Measurements from ENCODE around the gene SCCPDH.
"Not testable (repeated sequence)": the region's sequence is repeated elsewhere in the genome, so short reads cannot be mapped to it uniquely, and the experiment has no call there.

The SCCPDH gene

DNA sequence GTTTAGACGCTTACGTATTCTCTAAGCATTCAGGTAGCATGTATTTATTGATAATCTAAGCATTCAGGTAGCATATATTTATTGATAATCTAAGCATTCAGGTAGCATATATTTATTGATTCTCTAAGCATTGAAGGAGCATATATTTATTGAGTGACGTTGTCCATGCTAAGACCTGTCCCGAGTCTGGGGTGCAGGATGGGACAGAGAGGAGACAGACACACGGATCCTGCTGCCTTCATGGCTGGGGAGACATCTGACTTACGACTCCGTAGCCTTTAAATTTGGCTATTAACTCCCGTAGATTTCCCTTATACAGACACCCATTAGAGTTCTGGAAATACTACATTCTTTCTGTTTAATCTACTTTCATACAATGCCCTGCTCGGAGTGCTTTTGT is 982 bp downstream of the SCCPDH start:
- FAIRE-seq (no peak), DNase-seq (ENCODE audit: insufficient read length, low spot score) (no peak)
- TF ChIP-seq PAX5 (IDR thresholded peaks at IDR 0.05; ENCODE audit: insufficient read depth, low read length, severe bottlenecking) (no peak), SPI1 (IDR thresholded peaks at IDR 0.05; ENCODE audit: low read depth, low read length) (no peak), POLR2A (IDR thresholded peaks at IDR 0.05; ENCODE audit: low read depth, low read length) (no peak), POLR2AphosphoS5 (IDR thresholded peaks at IDR 0.05; ENCODE audit: low read depth, low read length) (no peak), TAF1 (IDR thresholded peaks at IDR 0.05; ENCODE audit: low read depth, low read length) (no peak), POU2F2 (IDR thresholded peaks at IDR 0.05; ENCODE audit: low read depth, low read length) (no peak)

DNA sequence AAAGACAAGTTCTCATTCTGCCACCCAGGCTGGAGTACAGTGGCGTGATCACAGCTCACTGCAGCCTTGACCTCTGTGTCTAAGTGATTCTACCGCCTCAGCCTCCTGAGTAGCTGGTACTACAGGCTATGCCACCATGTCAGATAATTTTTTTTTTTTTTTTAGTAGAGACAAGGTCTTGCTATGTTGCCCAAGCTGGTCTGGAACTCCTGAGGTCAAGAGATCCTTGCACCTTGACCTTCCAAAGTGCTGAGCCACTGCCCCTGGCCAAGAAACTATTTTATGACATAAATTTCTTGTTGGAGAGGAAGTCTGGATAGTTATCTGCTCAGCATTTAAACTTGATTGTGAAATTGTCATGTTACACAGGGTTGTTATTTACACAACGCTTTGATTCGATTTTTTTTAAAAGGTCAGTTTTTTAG is 2.1 kb downstream of the SCCPDH start:
- TF ChIP-seq POU2F2 (IDR thresholded peaks at IDR 0.05; ENCODE audit: low read depth, low read length) (no peak), TAF1 (IDR thresholded peaks at IDR 0.05; ENCODE audit: low read depth, low read length) (no peak), POLR2A (IDR thresholded peaks at IDR 0.05; ENCODE audit: low read depth, low read length) (no peak), PAX5 (IDR thresholded peaks at IDR 0.05; ENCODE audit: insufficient read depth, low read length, severe bottlenecking) (no peak), SPI1 (IDR thresholded peaks at IDR 0.05; ENCODE audit: low read depth, low read length) (no peak), POLR2AphosphoS5 (IDR thresholded peaks at IDR 0.05; ENCODE audit: low read depth, low read length) (no peak)
- no peak for DNase-seq (ENCODE audit: insufficient read length, low spot score)
- no peak for FAIRE-seq

DNA sequence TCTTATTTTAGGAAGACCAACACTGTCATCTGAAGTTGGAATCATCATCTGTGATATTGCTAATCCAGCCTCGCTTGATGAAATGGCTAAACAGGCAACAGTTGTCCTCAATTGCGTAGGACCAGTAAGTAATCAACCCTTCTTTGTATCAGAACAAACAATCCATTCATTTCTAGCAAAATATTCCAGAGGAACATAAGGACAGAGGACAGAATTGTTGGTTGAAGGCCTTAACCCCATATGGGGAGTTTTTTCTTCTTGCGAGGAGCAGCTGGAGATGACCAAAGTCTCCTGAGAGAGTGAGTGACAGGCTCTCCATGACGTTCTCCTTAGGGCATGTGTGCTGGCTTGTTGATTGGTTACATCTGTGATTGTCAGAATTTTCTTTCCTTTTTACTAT is 2.7 kb downstream of the SCCPDH start:
- DNase-seq (ENCODE audit: insufficient read length, low spot score) (no peak), FAIRE-seq (no peak)
- TF ChIP-seq POU2F2 (IDR thresholded peaks at IDR 0.05; ENCODE audit: low read depth, low read length): no peak
- TF ChIP-seq SPI1 (IDR thresholded peaks at IDR 0.05; ENCODE audit: low read depth, low read length): no peak
- TF ChIP-seq POLR2A (IDR thresholded peaks at IDR 0.05; ENCODE audit: low read depth, low read length): no peak
- TF ChIP-seq PAX5 (IDR thresholded peaks at IDR 0.05; ENCODE audit: insufficient read depth, low read length, severe bottlenecking): no peak
- TF ChIP-seq TAF1 (IDR thresholded peaks at IDR 0.05; ENCODE audit: low read depth, low read length): no peak
- no peak for TF ChIP-seq POLR2AphosphoS5 (IDR thresholded peaks at IDR 0.05; ENCODE audit: low read depth, low read length)

DNA sequence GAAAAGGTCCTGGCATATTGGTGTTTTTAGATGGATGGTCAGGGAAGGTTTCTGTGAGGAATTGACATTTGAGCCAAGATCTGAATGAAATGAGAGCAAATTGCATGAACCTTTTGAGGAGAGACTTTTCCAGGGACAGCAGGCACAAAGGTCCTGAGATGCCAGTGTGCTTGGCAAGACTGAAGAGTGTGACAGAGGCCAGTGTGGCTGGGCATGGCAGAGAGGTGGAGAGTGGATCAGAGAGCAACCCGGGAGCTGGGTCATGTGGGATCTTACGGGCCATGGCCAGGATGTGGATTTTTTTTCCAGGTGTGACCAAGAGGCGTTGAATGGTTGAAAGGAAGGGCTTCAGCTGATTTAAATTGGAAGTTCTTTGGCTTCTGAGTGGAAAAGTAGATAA is 3.4 kb downstream of the SCCPDH start:
- DNase-seq (ENCODE audit: insufficient read length, low spot score): no peak
- TF ChIP-seq POLR2AphosphoS5 (IDR thresholded peaks at IDR 0.05; ENCODE audit: low read depth, low read length) (no peak), TAF1 (IDR thresholded peaks at IDR 0.05; ENCODE audit: low read depth, low read length) (no peak), POLR2A (IDR thresholded peaks at IDR 0.05; ENCODE audit: low read depth, low read length) (no peak), PAX5 (IDR thresholded peaks at IDR 0.05; ENCODE audit: insufficient read depth, low read length, severe bottlenecking) (no peak), POU2F2 (IDR thresholded peaks at IDR 0.05; ENCODE audit: low read depth, low read length) (no peak), SPI1 (IDR thresholded peaks at IDR 0.05; ENCODE audit: low read depth, low read length) (no peak)
- FAIRE-seq: no peak

DNA sequence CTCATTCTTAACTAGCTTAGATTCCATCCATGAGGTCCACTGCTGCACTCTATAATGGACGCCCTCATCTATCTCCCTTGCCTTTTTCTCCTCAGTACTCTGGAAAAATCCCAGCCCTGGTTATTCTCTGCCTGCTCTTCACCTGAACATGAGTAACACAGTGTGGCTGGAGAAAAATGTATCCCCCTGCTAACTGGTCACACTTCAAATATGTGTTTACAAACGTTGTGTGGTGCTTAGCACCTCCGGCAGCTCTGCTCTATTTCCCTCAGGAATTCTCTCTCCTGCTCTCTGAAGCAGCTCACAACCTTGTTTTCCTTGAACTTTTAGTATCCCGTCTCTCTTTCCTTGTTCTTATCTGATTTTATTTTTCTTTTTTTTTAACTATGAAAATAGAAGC is 4.1 kb downstream of the SCCPDH start:
- FAIRE-seq: no peak
- no peak for DNase-seq (ENCODE audit: insufficient read length, low spot score)
- no peak for TF ChIP-seq POLR2AphosphoS5 (IDR thresholded peaks at IDR 0.05; ENCODE audit: low read depth, low read length)
- no peak for TF ChIP-seq SPI1 (IDR thresholded peaks at IDR 0.05; ENCODE audit: low read depth, low read length)
- TF ChIP-seq PAX5 (IDR thresholded peaks at IDR 0.05; ENCODE audit: insufficient read depth, low read length, severe bottlenecking): no peak
- TF ChIP-seq POU2F2 (IDR thresholded peaks at IDR 0.05; ENCODE audit: low read depth, low read length): no peak
- TF ChIP-seq TAF1 (IDR thresholded peaks at IDR 0.05; ENCODE audit: low read depth, low read length): no peak
- TF ChIP-seq POLR2A (IDR thresholded peaks at IDR 0.05; ENCODE audit: low read depth, low read length): no peak

DNA sequence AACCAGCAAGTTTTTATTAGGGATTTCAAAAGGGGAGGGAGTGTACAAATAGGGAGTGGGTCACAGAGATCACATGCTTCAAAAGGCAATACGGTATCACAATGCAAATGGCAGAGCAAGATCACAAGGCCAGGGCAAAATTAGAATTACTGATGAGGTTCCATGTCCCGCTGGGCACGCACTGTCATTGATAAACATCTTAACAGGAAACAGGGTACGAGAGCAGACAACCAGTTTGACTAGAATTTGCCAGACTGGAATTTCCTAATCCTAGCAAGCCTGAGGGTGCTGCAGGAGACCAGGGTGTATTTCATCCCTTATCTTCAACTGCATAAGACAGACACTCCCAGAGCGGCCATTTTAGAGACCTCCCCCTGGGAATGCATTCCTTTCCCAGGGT is 4.8 kb downstream of the SCCPDH start:
- FAIRE-seq; DNase-seq (ENCODE audit: insufficient read length, low spot score): not testable (repeated sequence)

DNA sequence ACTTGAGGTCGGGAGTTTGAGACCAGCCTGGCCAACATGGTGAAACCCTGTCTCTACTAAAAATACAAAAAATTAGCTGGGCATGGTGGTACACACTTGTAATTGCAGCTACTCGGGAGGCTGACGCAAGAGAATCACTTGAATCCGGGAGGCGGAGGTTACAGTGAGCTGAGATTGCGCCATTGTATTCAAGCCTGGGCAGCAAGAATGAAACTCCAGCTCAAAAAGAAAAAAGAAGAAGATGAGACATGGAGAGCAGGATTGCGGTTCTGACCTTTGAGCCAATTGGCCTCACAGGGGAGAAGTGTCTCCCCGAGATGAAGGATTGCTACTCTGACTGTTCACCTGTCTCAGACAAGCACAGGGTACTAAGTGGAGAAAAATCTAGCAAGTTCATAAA is 6.6 kb downstream of the SCCPDH start:
- FAIRE-seq (no peak), DNase-seq (ENCODE audit: insufficient read length, low spot score) (no peak)
- no peak for TF ChIP-seq PAX5 (IDR thresholded peaks at IDR 0.05; ENCODE audit: insufficient read depth, low read length, severe bottlenecking)
- no peak for TF ChIP-seq SPI1 (IDR thresholded peaks at IDR 0.05; ENCODE audit: low read depth, low read length)
- TF ChIP-seq POU2F2 (IDR thresholded peaks at IDR 0.05; ENCODE audit: low read depth, low read length): no peak
- no peak for TF ChIP-seq POLR2AphosphoS5 (IDR thresholded peaks at IDR 0.05; ENCODE audit: low read depth, low read length)
- no peak for TF ChIP-seq POLR2A (IDR thresholded peaks at IDR 0.05; ENCODE audit: low read depth, low read length)
- no peak for TF ChIP-seq TAF1 (IDR thresholded peaks at IDR 0.05; ENCODE audit: low read depth, low read length)

DNA sequence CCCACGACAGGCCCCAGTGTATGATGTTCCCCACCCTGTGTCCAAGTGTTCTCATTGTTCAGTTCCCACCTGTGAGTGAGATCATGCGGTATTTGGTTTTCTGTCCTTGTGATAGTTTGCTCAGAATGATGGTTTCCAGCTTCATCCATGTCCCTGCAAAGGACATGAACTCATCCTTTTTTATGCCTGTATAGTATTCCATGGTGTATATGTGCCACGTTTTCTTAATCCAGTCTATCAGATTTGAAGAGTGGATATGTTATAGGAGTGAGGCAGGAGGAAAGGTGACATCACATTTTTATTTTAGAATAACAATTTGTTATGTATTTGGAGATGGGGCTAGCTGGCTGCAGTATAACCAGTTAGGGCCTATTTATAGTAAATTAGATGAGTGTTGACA is 7.7 kb downstream of the SCCPDH start:
- not testable (repeated sequence) for FAIRE-seq; DNase-seq (ENCODE audit: insufficient read length, low spot score)

DNA sequence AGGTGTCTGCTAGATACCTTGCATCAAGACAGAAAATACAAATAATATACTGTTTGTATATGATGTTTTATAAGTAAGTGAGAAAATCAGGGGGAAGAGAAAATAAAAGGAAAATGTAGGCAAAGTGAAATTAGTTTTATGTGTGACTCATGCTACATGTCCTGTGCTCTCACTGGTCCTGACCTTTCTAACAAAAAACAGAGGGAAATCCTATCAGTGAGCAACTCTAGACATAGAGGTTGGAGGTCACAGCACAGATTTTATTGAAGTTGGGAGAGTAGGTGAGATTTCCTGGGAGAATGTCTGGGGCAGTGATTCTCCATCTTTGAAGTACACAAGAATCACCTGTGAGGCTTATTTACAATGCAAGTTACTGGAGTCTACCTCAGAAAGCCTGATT is 9.5 kb downstream of the SCCPDH start:
- no peak for FAIRE-seq
- TF ChIP-seq PAX5 (IDR thresholded peaks at IDR 0.05; ENCODE audit: insufficient read depth, low read length, severe bottlenecking) (no peak), POLR2A (IDR thresholded peaks at IDR 0.05; ENCODE audit: low read depth, low read length) (no peak), POU2F2 (IDR thresholded peaks at IDR 0.05; ENCODE audit: low read depth, low read length) (no peak), SPI1 (IDR thresholded peaks at IDR 0.05; ENCODE audit: low read depth, low read length) (no peak), TAF1 (IDR thresholded peaks at IDR 0.05; ENCODE audit: low read depth, low read length) (no peak), POLR2AphosphoS5 (IDR thresholded peaks at IDR 0.05; ENCODE audit: low read depth, low read length) (no peak)
- DNase-seq (ENCODE audit: insufficient read length, low spot score): no peak

DNA sequence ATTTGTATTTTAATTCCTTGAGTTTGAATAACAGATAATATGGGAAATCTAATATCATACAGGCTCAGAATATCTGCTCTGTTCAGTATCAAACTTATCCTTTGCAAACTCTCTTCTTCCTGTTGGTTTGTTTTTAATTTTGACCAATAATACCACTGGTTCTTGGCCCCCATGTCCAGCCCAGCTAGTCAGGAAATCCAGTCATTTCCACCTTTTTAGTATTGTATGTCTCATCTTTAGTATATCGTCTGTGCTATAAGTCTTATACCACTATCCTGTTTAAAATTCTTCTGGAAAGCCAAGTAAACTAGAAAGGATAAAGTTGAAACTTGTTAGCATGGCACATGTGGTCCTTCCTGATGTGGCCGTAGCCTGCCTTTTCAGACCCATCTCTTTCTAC is 10.7 kb downstream of the SCCPDH start:
- FAIRE-seq (no peak), DNase-seq (ENCODE audit: insufficient read length, low spot score) (no peak)
- no peak for TF ChIP-seq POU2F2 (IDR thresholded peaks at IDR 0.05; ENCODE audit: low read depth, low read length)

DNA sequence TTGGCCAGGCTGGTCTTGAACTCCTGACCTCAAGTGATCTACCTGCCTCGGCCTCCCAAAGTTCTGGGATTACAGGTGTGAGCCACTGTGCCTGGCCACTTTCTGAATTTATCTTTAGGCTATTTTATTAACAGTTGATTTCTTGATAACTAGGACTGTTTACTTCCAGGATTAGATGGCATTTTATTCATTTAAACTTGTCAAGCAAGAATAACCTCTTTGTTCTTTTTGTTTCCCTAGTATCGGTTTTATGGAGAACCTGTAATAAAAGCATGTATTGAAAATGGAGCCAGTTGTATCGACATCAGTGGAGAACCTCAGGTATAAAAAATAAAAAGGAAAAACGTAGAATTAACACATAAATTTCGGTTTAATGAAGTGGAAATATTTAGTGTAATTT is 11.5 kb downstream of the SCCPDH start:
- no peak for TF ChIP-seq PAX5 (IDR thresholded peaks at IDR 0.05; ENCODE audit: insufficient read depth, low read length, severe bottlenecking)
- TF ChIP-seq POU2F2 (IDR thresholded peaks at IDR 0.05; ENCODE audit: low read depth, low read length): no peak
- TF ChIP-seq POLR2A (IDR thresholded peaks at IDR 0.05; ENCODE audit: low read depth, low read length): no peak
- TF ChIP-seq POLR2AphosphoS5 (IDR thresholded peaks at IDR 0.05; ENCODE audit: low read depth, low read length): no peak
- no peak for TF ChIP-seq SPI1 (IDR thresholded peaks at IDR 0.05; ENCODE audit: low read depth, low read length)
- no peak for TF ChIP-seq TAF1 (IDR thresholded peaks at IDR 0.05; ENCODE audit: low read depth, low read length)
- no peak for DNase-seq (ENCODE audit: insufficient read length, low spot score)
- FAIRE-seq: no peak
